Left lung (tissue), 10 donors: ENCODE data around the gene PLB1. TPM values are rescaled to one million over a fixed set of nuclear protein-coding genes. Genes with fewer than 3 reads are reported as not detected.

Source experiments
- ATAC-seq: fragments of 200-7000 bp; cut with Tn5 transposase; one replicate; pipeline ENCODE4 v1.9.1; 2020; ENCODE audit warnings: moderate library complexity
- DNase-seq, 4 donors: peaks; one replicate each; pipeline ENCODE4 v3.0.0-alpha.2; 2013 to 2020
- H3K27ac ChIP-seq, 2 donors: fragments of 200-600 bp; sonication (generic) in 1 of 2; one replicate each; pipeline versions ENCODE4 v1.5.0 to v1.8.0; 2020 to 2021
- H3K27me3 ChIP-seq, 2 donors: fragments of 200-600 bp; sonication (generic) in 1 of 2; one replicate each; pipeline versions ENCODE4 v1.5.0 to v1.8.0; 2020 to 2021
- H3K36me3 ChIP-seq, 2 donors: fragments of 200-600 bp; sonication (generic) in 1 of 2; one replicate each; pipeline versions ENCODE4 v1.5.0 to v1.8.0; 2020 to 2021
- H3K4me1 ChIP-seq, 2 donors: fragments of 200-600 bp; one replicate each; pipeline ENCODE4 v1.8.0; 2021
- H3K4me3 ChIP-seq, 2 donors: fragments of 200-600 bp; sonication (generic) in 1 of 2; one replicate each; pipeline versions ENCODE4 v1.5.0 to v1.8.0; 2020 to 2021; ENCODE audit warnings: mild to moderate bottlenecking in 1 of 2
- H3K9me3 ChIP-seq, 2 donors: fragments of 200-600 bp; sonication (generic) in 1 of 2; one replicate each; pipeline versions ENCODE4 v1.5.0 to v1.8.0; 2020 to 2021
- CTCF ChIP-seq, 2 donors: fragments of 200-600 bp; sonication (generic) in 1 of 2; IDR thresholded peaks; one replicate each; pipeline versions ENCODE4 v1.5.0 to v1.8.0; 2021; ENCODE audit warnings: antibody characterized with exemption in 2 of 2
- intact Hi-C, 2 donors: fragments of 100-400 bp; cut with DNase I; formaldehyde crosslinking; loops; one replicate each; pipeline versions ENCODE4 v1.11.2 to v1.14.2; 2022
- polyA plus RNA-seq, 6 donors: library from polyadenylated mRNA; unstranded; fragments of 120-200 nt; gene quantifications; one replicate each; pipeline ENCODE4 v1.2.1, GENCODE V29; 2013; ENCODE audit not compliant: insufficient read length in 6 of 6
- total RNA-seq, 2 donors: library from RNA; stranded (reverse); fragmentation: NEBNext Ultra II Directional; extraction: Animal tissue kit (Norgen Biotek cat#: 25700); gene quantifications; one replicate each; pipeline ENCODE4 v1.2.1, GENCODE V29; 2021
- donor health status: DM: no; HTN: yes; CAD: no.
- donor health status: DM: no; HTN: no; CAD: no.

Gene PLB1
- total and polyA plus RNA-seq, 8 donors, result 0.94 to 6.8 (median 1.9) TPM

GRCh38 chr2:28496781-28497180, 921 bp downstream of the PLB1 start:
- Histone ChIP-seq H3K27me3 (no peaks in the 10 kb centered on the region), H3K9me3 (no peaks in the 10 kb centered on the region), H3K27ac (no peak overlapping the region), H3K36me3 (no peaks in the 10 kb centered on the region), H3K4me3 (no peak overlapping the region), H3K4me1 (no peaks in the 10 kb centered on the region)
- no peak for ATAC-seq
- TF ChIP-seq CTCF (IDR thresholded peaks at IDR 0.05), result no peak
- DNase-seq, result no peak
- intact Hi-C loops, result no loop called here

DNA sequence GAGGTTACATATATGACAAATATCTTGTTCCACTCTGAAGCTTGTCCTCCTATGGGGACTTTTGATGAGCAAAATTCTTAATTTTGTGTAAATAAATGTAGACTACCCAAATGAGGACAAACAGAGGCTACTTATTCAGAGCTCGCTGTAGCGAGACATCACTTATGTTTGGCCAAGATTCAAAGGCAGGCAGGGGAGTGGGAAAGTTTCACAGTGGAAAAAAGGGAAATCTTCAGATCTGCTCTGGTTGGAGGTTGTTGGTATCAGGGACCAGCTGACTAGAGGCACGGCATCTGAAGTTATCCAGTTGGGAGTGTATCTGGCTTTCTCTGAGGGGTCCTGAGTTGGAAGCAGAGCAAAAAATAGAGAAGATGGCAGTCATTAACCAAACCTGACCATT, 1.3 kb downstream of the PLB1 start:
- H3K4me3 ChIP-seq, result no peak overlapping the region
- ATAC-seq (no peak), DNase-seq (no peak)
- no peak for TF ChIP-seq CTCF (IDR thresholded peaks at IDR 0.05)
- no peaks in the 10 kb centered on the region for H3K36me3 ChIP-seq
- no peak overlapping the region for H3K27ac ChIP-seq
- H3K9me3 ChIP-seq, result no peaks in the 10 kb centered on the region
- no peaks in the 10 kb centered on the region for H3K4me1 ChIP-seq
- intact Hi-C loops, result no loop called here
- H3K27me3 ChIP-seq, result no peaks in the 10 kb centered on the region

DNA sequence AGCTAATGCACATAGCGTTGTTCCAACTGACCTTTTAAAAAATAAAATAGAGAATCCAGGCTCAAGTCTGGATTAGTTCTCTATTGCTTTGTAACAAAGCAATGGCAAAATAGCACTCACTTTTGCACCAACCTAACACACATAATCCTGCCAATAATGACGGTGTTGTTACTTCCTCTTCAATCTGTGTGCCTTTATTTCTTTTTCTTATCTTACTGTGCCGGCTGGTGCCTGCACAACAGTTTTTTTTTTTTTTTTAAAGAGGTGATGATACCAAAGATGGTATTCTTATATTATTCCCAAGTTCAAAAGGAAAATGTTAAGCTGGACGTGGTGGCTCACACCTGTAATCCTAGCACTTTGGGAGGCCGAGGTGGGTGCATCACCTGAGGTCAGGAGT, 3.4 kb downstream of the PLB1 start:
- H3K27me3 ChIP-seq, result no peaks in the 10 kb centered on the region
- DNase-seq (no peak), ATAC-seq (no peak)
- no peaks in the 10 kb centered on the region for H3K36me3 ChIP-seq
- intact Hi-C loops, result no loop called here
- no peaks in the 10 kb centered on the region for H3K9me3 ChIP-seq
- no peak overlapping the region for H3K4me3 ChIP-seq
- TF ChIP-seq CTCF (IDR thresholded peaks at IDR 0.05), result no peak
- no peak overlapping the region for H3K27ac ChIP-seq
- no peaks in the 10 kb centered on the region for H3K4me1 ChIP-seq

GRCh38 chr2:28505361-28505760, 9.5 kb downstream of the PLB1 start:
- ATAC-seq, result no peak
- no peak overlapping the region for H3K4me3 ChIP-seq
- no peaks in the 10 kb centered on the region for H3K9me3 ChIP-seq
- no peaks in the 10 kb centered on the region for H3K4me1 ChIP-seq
- no peak for TF ChIP-seq CTCF (IDR thresholded peaks at IDR 0.05)
- H3K27me3 ChIP-seq, result no peaks in the 10 kb centered on the region
- intact Hi-C loops, result no loop called here
- no peak for DNase-seq
- no peak overlapping the region for H3K27ac ChIP-seq
- no peaks in the 10 kb centered on the region for H3K36me3 ChIP-seq

DNA sequence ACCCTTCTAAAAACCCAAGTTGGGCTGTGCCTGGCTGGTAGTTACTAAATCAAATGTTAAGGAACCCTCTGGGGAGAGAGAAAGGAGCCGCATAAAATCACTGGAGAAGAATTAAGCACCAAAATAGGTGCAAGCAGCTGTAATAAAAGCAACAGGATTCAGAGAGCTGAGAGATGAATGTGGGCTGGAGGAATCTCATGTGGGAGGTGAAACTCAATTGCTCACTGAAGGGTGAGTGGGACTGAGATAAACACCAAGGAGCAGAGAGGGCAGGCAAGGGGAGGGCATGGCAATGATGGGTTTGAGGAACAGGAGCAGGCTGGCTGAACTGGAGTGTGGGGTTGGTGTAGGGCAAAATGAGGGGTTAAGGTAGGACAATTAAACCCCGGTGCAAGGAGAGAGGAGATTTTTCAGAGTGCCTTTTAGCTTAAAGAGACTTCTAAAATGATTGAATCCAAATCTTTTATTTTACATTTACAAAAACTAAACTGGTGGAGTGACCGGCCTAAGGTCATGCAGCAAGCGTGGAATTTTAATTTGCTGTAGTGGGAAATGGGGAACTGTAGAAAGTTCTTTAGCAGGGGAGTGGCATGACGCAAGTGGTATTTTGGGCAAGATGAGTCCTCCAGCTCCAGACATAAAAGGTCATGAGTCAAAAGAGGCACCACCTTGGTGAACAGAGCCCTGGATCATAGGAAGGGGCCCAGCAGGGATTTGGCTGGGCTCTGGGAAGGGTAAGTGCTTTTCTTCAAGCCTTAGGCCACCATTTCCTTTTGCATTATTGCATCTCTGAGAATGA, 10.5 kb downstream of the PLB1 start:
- H3K27me3 ChIP-seq, result no peaks in the 10 kb centered on the region
- no peaks in the 10 kb centered on the region for H3K4me1 ChIP-seq
- DNase-seq (no peak), ATAC-seq (no peak)
- no peak overlapping the region for H3K27ac ChIP-seq
- H3K4me3 ChIP-seq, result no peak overlapping the region
- no peaks in the 10 kb centered on the region for H3K9me3 ChIP-seq
- no peaks in the 10 kb centered on the region for H3K36me3 ChIP-seq
- intact Hi-C loops, result no loop called here
- TF ChIP-seq CTCF (IDR thresholded peaks at IDR 0.05), result no peak
